ENCODE results near the gene HFE.

HFE gene

GRCh38 chr6:26131618-26132017 lies 44.4 kb downstream of the HFE start:
- no peak for DNase-seq (ENCODE audit: low spot score)

GRCh38 chr6:26133730-26134129 lies 46.5 kb downstream of the HFE start:
- no peak for DNase-seq (ENCODE audit: low spot score)

GRCh38 chr6:26136321-26136720 lies 49.1 kb downstream of the HFE start:
- no peak for DNase-seq (ENCODE audit: low spot score)

GRCh38 chr6:26140254-26140966 lies 53.2 kb downstream of the HFE start:
- DNase-seq (ENCODE audit: low spot score): no peak

GRCh38 chr6:26140967-26141294 lies 53.7 kb downstream of the HFE start:
- no peak for DNase-seq (ENCODE audit: low spot score)

- DNase-seq (ENCODE audit: low spot score): no peak
Measured at GRCh38 chr6:26141378-26141904, 54.2 kb downstream of the HFE start.

- no peak for DNase-seq (ENCODE audit: low spot score)
Measured at GRCh38 chr6:26142026-26142425, 54.8 kb downstream of the HFE start.
